NCI-H2107 treated with DMSO at 0.1 percent for 48 hours (cell line): ENCODE data around the gene HTRA1.

Source experiments
- DNase-seq: peaks from one replicate; lab custom pipeline; 2025; ENCODE audit not compliant: unreplicated experiment; lab: John Stamatoyannopoulos, UW

Gene HTRA1

GRCh38 chr10:122471531-122472177, 10.3 kb downstream of the HTRA1 start:
- DNase-seq, result no peak

- DNase-seq, result no peak
These were observed 11.8 kb downstream of the HTRA1 start for GRCh38 chr10:122473116-122473515.

DNA sequence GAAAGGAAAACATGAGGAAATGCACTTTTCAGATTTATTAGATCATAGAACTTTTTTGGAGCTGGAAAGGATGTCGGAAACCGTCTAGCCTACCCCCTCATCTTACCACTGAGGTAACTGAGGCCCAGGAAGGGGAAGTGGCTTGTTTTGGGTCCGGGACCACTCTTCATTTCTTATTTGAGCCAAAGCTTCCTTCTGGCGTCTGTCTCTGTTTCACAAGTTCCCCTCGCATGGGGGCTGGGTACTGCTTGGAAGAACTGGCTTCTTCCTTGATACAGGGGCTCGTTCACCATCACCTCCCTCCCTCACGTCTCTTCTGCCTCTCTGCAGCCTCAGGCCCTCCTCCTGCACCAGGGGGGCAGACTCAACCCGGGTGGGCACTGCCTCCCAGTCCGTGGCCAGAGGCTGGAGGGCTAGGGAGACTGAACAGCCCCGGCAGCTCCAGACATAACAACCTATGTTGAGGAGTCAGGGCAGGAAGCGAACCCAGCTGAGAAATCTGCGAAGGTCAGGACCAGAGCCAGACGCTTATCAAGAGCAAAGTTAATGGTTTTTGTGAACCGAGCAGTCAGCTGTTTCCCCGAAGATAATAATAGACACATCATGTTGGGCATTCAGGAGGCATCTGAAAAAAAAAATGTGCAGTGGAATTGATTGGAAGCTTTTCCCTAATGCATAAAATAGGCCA, 12.9 kb downstream of the HTRA1 start:
- DNase-seq, result no peak

DNA sequence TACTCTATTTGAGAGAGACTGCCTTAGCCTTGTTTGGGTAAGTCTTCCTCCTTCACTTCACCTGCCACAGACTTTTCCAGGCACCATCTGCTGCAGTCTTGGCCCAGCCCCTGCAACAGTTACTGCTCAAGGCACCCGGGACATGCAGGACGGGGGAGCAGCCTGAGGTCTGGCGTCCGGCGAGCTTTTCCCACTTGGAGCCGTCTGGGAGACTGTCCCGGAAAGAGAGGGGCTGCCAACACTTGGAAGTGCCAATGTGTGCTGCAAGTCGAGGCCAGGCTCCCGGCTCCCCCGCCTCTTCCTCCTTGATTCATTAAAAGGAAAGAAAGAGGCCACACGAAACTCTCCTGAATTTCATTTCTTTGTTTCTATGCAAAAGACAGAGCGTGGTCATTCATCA, 13.7 kb downstream of the HTRA1 start:
- no peak for DNase-seq

DNA sequence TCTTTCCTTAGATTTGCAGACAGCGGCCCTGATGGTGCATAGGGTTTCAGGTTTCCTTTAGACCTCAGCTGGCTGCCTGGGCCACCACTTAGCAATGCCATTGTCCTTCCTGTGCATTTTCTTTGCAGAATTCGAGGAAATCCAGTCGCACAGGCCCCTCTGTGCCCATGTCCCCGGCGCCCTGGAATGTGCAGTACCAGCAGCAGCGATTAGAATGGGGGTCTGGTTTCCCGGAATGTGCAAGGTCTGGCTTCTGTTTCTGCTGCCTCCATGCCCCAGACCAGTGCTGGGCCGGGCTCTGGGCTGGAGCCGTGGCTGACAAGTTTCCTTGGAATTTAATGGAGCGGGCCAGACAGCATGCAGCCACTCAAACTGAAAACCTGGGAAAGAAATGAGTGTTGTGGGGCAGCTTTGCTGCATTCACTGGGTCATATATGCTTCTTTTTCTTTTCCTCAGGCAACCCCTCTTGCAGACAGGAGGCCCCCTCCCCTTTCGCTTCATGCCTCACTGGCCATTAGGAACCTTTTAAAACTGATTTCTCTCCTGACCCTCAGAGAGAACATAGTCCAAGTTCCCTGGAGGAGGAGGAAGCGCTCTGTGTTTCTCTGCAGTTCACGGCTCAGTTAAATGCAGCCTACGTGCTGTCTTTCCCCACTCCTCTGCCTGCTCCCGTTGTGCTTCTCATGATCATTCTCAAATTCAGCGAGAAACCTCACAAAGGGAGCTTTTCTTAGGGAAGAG, 14.4 kb downstream of the HTRA1 start:
- no peak for DNase-seq

DNA sequence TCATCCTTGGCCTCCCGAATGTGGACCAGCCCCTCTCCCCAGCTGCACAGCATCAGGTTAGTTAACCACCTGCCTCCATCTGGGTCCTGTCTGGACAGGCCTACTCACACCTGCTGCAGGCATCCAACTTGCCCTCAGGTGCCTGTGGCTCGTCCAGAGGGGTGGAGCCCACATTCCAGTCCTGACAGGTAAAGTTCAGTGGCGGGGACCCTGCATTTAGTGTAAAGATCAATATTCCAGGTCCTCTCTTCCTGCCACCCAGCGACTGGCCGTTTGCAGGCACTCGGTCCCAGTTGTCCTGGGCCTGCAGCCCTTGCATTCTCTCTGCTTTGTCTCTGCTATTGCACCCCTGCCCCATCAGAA, 15.0 kb downstream of the HTRA1 start:
- no peak for DNase-seq

GRCh38 chr10:122477436-122477835, 16.1 kb downstream of the HTRA1 start:
- DNase-seq, result no peak

DNA sequence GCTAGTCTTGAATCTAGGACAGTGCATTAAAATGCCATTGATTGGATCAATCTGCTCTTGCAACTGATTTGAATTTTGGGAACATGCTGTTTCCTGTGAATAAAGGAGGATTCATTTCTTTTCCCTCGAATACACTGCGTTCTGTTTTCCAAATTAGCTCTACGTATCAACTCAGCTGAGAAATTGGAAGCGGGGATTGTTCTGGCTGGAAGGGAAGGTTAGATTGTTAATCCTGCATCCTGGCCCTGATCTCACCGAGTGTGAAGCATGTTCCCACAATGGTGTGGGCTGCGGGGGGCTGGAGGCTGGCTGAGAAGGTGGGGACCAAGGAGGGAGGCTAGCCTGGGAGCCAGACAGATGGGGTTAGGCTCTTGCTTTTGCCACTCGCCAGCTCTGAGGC, 17.6 kb downstream of the HTRA1 start:
- no peak for DNase-seq

GRCh38 chr10:122480146-122480833, 18.9 kb downstream of the HTRA1 start:
- no peak for DNase-seq

GRCh38 chr10:122481296-122482056, 20.1 kb downstream of the HTRA1 start:
- no peak for DNase-seq

DNA sequence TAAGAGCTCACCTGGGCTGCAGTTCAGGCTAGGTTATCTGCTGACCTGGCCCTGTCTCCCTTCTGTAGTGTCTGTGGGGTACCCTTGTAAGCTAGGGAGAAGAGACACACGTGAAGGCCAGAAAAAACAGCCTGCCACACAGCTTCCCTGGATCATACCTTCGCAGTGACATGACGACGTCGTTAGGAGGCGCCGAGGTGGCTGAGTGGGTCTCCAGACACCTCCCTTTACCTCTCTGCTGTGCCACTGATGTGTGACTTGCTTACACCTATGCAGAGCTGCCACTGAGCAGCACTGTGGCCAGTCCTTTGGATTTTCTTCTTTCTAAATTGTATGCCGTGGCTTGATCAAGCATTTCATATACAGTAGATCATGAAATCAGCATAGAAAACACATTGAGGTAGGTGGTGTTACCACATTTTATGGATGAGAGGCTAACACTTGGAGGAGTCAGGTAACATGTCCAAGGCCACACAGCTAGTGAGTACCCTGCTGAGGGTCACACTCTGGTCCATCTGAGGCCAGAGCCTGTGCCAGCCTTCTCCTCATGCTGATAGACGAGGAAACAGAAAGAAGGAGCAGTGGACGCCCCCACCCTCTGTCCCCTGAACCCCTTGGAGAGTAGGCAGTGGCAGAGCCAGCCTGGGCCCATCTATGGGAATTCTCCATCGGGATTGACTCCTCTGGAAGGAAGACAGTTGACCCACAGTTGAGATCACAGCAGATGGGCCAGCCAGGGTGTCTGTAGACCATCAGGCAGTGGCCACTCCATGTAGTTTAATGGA, 23.1 kb downstream of the HTRA1 start:
- no peak for DNase-seq

GRCh38 chr10:122485670-122486069, 24.3 kb downstream of the HTRA1 start:
- DNase-seq, result no peak

DNA sequence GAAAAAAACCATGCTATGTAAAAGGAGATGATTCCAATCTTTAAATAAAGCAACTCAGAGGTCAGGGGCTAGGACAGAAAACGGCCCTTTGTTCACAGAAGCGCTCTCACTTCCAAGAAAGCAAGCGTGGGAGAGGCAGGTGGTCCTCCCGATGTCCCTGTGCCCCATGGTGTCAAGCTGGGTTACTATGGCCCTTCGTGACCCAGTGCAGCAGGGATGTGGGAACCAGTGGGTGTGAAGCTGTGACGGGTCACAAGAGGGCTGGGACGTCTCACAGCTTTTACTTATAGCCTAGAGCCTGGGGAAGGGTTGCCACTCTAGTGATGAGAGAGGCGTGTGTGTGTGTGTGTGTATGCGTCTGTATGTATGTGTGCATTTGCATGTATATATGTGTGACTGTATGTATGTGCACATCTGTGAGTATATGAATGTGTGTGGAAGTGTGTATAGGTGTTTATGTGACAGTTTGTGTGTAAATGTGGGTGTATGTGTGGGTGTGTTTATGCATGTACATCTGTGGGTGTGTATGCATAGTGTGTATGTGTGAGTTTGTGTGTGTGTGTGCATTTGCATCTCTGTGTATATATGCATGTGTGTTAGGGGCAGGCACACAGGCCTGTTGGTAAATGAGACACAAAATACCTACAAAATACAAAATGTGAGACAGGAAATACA, 25.2 kb downstream of the HTRA1 start:
- no peak for DNase-seq

DNA sequence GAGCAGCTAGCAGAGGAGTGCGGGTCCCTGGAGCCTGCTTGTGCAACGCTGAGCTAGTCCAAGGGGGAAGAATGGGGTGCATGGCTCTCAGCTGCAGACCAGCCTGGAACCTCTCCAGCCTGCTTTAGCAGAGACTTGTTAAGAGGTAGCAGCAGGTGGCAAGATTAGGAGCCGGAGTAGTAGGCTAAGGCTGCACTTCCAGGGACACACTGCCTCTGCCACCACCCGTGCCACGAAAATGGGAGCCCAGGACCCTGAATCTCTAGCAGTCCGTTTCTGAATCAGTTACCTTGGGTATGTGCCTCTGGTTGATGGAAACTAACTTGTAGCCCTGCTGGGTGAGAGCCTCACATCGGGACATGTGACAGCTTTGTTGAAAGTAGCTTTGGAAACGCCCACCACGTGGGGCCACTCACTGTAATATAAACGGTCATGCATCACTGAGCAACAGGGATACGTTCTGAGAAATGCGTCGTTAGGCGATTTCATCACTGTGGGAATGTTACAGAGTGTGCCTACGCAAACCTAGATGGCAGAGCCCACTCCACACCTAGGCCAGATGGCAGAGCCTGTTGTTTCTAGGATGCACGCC, 25.9 kb downstream of the HTRA1 start:
- DNase-seq, result peak; percentile 48

DNA sequence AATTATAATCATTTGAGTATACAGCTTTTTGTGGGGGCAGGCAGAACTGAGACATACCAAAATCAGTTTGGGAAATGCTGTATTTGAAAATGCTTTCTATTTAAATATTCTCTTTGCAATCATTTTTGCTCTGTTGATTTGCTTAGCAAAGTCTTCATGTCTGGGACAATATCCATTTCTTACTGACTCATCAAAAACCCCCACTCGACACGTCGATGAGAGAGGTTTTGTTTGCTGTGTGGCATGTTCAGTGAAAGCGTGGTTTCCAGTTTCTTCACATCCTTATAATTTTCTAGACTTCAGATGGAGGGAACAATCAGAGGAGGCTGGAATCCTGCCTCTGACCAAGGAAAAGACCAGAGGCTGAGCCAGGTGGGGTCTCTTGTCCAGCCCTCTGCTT, 28.9 kb downstream of the HTRA1 start:
- DNase-seq, result no peak

DNA sequence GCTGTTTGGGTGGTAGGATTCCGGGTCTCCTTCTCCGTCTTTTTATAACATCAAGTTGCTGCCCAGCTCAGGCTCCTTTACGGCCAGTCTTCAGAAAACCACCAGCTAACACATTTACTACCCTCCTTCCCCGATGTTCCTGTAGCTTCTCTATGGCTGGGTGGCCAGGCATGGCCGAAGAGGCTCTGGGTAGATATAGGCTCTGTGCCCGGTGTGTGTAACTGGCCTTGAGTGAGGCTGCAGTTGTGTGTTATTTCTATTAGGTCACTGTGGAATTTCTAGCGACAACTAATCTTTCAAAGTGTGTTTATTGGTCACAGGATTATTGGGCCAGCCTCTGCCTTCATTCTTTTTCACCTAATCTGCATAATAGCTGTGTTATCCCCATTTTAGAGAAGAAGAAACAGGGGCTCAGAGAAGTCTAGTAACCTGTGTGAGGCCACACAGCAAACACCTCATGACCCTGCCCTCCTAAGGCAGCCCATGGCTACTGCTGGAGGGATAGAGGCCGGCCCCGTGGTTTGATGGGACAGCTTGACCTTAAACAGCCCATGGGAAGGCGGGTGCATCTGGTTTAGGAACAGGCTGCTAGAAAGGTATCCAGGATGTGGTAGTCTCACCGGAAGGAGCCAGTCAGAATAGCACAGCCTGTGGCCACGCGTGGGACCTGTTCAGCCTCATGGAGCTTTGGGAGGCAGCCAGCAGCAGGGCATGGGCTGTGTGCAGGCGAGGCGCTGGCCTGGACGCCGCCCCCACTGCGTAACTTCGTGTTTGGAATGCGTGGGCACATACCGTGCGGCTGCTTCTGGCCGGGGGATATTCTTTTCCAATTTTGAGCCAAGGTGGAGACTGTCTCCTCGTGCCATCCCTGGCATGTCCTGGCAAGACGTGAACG, 29.7 kb downstream of the HTRA1 start:
- no peak for DNase-seq

DNA sequence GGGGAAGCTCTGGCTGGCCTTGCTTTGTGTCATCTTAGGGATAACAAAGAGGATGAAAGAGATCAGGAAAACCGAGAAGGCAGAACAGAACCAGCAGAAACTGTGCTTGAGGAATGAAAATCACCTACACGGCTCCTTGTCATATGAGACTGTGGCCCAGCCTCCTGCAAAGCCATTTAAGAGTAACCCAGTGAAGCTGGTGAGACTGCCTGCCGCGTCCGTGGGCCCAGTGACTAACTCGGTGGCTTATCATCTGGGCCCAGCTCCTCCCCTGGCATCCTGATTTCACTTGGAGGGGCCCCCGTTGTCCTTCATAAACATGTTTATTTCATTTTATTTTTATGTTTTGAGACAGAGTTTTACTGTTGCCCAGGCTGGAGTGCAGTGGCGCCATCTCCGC, 30.7 kb downstream of the HTRA1 start:
- DNase-seq, result no peak

DNA sequence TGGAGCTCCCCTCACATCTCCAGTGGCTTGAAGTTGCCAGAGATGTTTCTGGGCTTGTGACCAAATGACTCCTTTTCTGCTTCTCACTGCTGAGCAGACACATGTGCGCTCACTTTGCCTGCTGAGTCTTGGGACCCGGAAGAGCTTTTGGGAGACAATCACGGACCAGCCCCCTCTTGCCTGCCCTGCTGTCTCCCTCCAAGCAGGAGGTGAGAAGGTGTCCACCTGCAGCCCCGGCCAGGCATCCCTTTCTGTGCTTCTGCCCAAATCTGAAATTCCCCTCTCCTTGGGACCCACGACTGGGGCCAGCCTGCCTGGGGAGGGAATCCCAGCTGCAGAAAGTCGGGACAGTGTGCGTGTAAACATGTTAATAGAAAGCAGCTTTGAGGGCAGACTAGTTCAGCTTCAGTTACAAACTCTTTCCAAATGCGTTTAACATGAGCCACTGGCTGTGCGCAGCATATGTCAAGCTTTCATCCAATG, 31.7 kb downstream of the HTRA1 start:
- DNase-seq, result no peak
